Measurements from ENCODE around the gene RGS18. TPM values are rescaled to one million over a fixed set of nuclear protein-coding genes. Genes with fewer than 3 reads are reported as not detected.

Gene RGS18
- total and polyA plus RNA-seq, 9 donors = 0.42 to 2.5 (median 0.95) TPM

- intact Hi-C loops (cut with DNase I) = no loop called here
- H3K27ac ChIP-seq = no peak overlapping the region
- H3K4me3 ChIP-seq = no peak overlapping the region
- H3K36me3 ChIP-seq = no peaks in the 10 kb centered on the region
- no peak for TF ChIP-seq POLR2A (IDR thresholded peaks at IDR 0.05)
- TF ChIP-seq EP300 (IDR thresholded peaks at IDR 0.05) = no peak
- no peak for DNase-seq
- no peaks in the 10 kb centered on the region for H3K27me3 ChIP-seq
- 8 to 23% (median 10%) methylated on average over 1 of the region's 1 CpG for WGBS, 3 donors
- no peaks in the 10 kb centered on the region for H3K4me1 ChIP-seq (ENCODE audit: insufficient read depth)
- no peaks in the 10 kb centered on the region for H3K9me3 ChIP-seq
Observed at GRCh38 chr1:192147696-192148095, 10.6 kb upstream of the RGS18 start.

- H3K36me3 ChIP-seq = no peaks in the 10 kb centered on the region
- no peaks in the 10 kb centered on the region for H3K27me3 ChIP-seq
- no peaks in the 10 kb centered on the region for H3K4me1 ChIP-seq (ENCODE audit: insufficient read depth)
- TF ChIP-seq EP300 (IDR thresholded peaks at IDR 0.05) (no peak), CTCF (IDR thresholded peaks at IDR 0.05) (no peak), POLR2A (IDR thresholded peaks at IDR 0.05) (no peak)
- no peaks in the 10 kb centered on the region for H3K9me3 ChIP-seq
- no peak overlapping the region for H3K27ac ChIP-seq
- intact Hi-C loops (cut with DNase I) = no loop called here
- no peak overlapping the region for H3K4me3 ChIP-seq
- WGBS, 3 donors = 52 to 55% (median 54%) methylated on average over 2 of the region's 2 CpGs
- DNase-seq = no peak
Observed at GRCh38 chr1:192151176-192151575, 7.1 kb upstream of the RGS18 start.

GRCh38 chr1:192153276-192153675, 5.0 kb upstream of the RGS18 start:
- intact Hi-C loops (cut with DNase I) = no loop called here
- no peak for DNase-seq
- Histone ChIP-seq H3K27me3 (no peaks in the 10 kb centered on the region), H3K4me1 (ENCODE audit: insufficient read depth) (no peaks in the 10 kb centered on the region), H3K9me3 (no peaks in the 10 kb centered on the region), H3K27ac (no peak overlapping the region), H3K4me3 (no peak overlapping the region), H3K36me3 (no peaks in the 10 kb centered on the region)
- no peak for TF ChIP-seq CTCF (IDR thresholded peaks at IDR 0.05)
- no peak for TF ChIP-seq POLR2A (IDR thresholded peaks at IDR 0.05)

GRCh38 chr1:192157067-192157466, 1.2 kb upstream of the RGS18 start:
- TF ChIP-seq EP300 (IDR thresholded peaks at IDR 0.05) (no peak), POLR2A (IDR thresholded peaks at IDR 0.05) (no peak), CTCF (IDR thresholded peaks at IDR 0.05) (no peak)
- Histone ChIP-seq H3K27me3 (no peaks in the 10 kb centered on the region), H3K27ac (no peak overlapping the region), H3K4me3 (no peak overlapping the region), H3K4me1 (ENCODE audit: insufficient read depth) (no peaks in the 10 kb centered on the region), H3K9me3 (no peaks in the 10 kb centered on the region), H3K36me3 (no peaks in the 10 kb centered on the region)
- no peak for DNase-seq
- intact Hi-C loops (cut with DNase I) = no loop called here

GRCh38 chr1:192159014-192159413, 752 bp downstream of the RGS18 start:
- H3K27me3 ChIP-seq = no peaks in the 10 kb centered on the region
- H3K36me3 ChIP-seq = no peaks in the 10 kb centered on the region
- H3K4me1 ChIP-seq (ENCODE audit: insufficient read depth) = no peaks in the 10 kb centered on the region
- WGBS, 3 donors = 65 to 87% (median 86%) methylated on average over 4 of the region's 4 CpGs
- no peaks in the 10 kb centered on the region for H3K9me3 ChIP-seq
- TF ChIP-seq EP300 (IDR thresholded peaks at IDR 0.05) (no peak), POLR2A (IDR thresholded peaks at IDR 0.05) (no peak), CTCF (IDR thresholded peaks at IDR 0.05) (no peak)
- no peak for DNase-seq
- intact Hi-C loops (cut with DNase I) = no loop called here
- H3K27ac ChIP-seq = no peak overlapping the region
- no peak overlapping the region for H3K4me3 ChIP-seq
